Kidney (tissue), 14 donors: Measurements from ENCODE around the gene NPFFR1. TPM values are rescaled to one million over a fixed set of nuclear protein-coding genes. Genes with fewer than 3 reads are reported as not detected.

Experiments
- DNase-seq, 5 donors: peaks; one replicate each; pipeline ENCODE4 v3.0.0-alpha.2; 2013 to 2020
- FAIRE-seq: peaks from 2 replicates; lab custom pipeline; 2012; peaks lifted over from hg19 to GRCh38; lab: Jason Lieb, UNC
- H3K27ac ChIP-seq, 2 donors: one replicate each; pipeline ENCODE4 v1.7.0; 2013; ENCODE audit warnings: low read depth in 2 of 2, low read length in 2 of 2, inconsistent platforms in 1 of 2
- H3K27me3 ChIP-seq: one replicate; pipeline ENCODE4 v1.7.1; 2013; ENCODE audit warnings: low read length, inconsistent platforms; ENCODE audit not compliant: control insufficient read depth, insufficient read depth
- H3K36me3 ChIP-seq, 3 donors: one replicate each; pipeline versions ENCODE4 v1.7.0 to v1.7.1; 2013; ENCODE audit warnings: low read length in 3 of 3, control low read depth in 1 of 3, inconsistent platforms in 1 of 3; ENCODE audit not compliant: insufficient read depth in 3 of 3, control insufficient read depth in 2 of 3
- H3K4me1 ChIP-seq, 3 donors: one replicate each; pipeline versions ENCODE4 v1.7.0 to v1.7.1; 2013; ENCODE audit warnings: low read length in 3 of 3, inconsistent platforms in 1 of 3, low read depth in 1 of 3; ENCODE audit not compliant: control insufficient read depth in 2 of 3, insufficient read depth in 2 of 3
- H3K4me3 ChIP-seq, 3 donors: one replicate each; pipeline versions ENCODE4 v1.7.0 to v1.8.1; 2013; ENCODE audit warnings: low read length in 3 of 3, control low read depth in 1 of 3, inconsistent platforms in 1 of 3
- H3K9ac ChIP-seq, 3 donors: one replicate each; pipeline versions ENCODE4 v1.7.0 to v1.7.1; 2013; ENCODE audit warnings: low read length in 3 of 3, control low read depth in 1 of 3, inconsistent platforms in 1 of 3
- H3K9me3 ChIP-seq, 3 donors: one replicate each; pipeline versions ENCODE4 v1.7.0 to v1.7.1; 2013; ENCODE audit warnings: low read length in 3 of 3, control low read depth in 1 of 3, inconsistent platforms in 1 of 3; ENCODE audit not compliant: control insufficient read depth in 2 of 3, insufficient read depth in 1 of 3
- intact Hi-C: fragments of 100-400 bp; cut with DNase I; formaldehyde crosslinking; loops from one replicate; pipeline ENCODE4 v1.11.1; 2022
- polyA plus RNA-seq: library from polyadenylated mRNA; stranded (reverse); fragments of 350-450 nt; fragmentation: Illumina TruSeq; extraction: RNeasy Lipid Tissue Mini Kit (QIAGEN cat#74804); gene quantifications from one replicate; pipeline ENCODE4 v1.2.3, GENCODE V29; 2014; ENCODE audit warnings: low read depth, low replicate concordance; ENCODE audit not compliant: insufficient read depth
- total RNA-seq: library from RNA; stranded (reverse); fragmentation: NEBNext Ultra II Directional; extraction: Animal tissue kit (Norgen Biotek cat#: 25700); gene quantifications from one replicate; pipeline ENCODE4 v1.2.1, GENCODE V29; 2021
- TF ChIP-seq, protein P1 (sequence below): IDR thresholded peaks from 3 replicates; pipeline ENCODE4 v1.5.1; 2012; ENCODE audit warnings: mild to moderate bottlenecking, moderate library complexity, borderline replicate concordance; ENCODE audit not compliant: insufficient read depth; ENCODE audit errors: extremely low read depth
- donor health status: control.
- donor health status: control.
- donor health status: control.
- donor health status: control.
- donor health status: control.
- donor health status: DM: yes; HTN: yes; CAD: no.
- donor health status: Normal renal cell carcinoma (clear cell type).

Gene NPFFR1
- total and polyA plus RNA-seq, 2 donors from 2014 or later: 0.09 TPM; not detected in 1

DNA sequence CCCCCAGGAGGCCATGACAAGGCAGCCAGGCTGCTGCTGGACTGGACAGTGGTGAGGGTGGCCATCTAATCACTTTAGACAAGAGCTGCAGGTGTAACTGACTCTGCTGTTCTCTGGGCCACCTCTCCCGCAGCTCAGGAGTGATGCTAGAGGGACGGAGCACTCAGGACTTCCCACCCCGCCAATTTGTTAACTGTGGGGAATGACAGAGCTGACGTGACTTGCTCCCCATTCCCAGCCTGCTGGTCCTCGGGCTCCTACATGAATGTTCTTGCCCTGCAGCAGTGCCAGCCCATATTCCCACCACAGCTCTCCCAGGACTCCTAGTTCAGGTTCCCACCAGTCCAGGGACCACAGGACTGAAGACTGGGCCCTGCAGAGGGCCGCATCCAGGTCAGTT, 16.7 kb upstream of the NPFFR1 start:
- Histone ChIP-seq H3K9ac (no peak overlapping the region), H3K4me1 (no peaks in the 10 kb centered on the region), H3K27me3 (no peaks in the 10 kb centered on the region), H3K9me3 (no peaks in the 10 kb centered on the region), H3K36me3 (no peaks in the 10 kb centered on the region), H3K27ac (no peak overlapping the region), H3K4me3 (no peak overlapping the region)
- intact Hi-C loops: no loop called here
- DNase-seq (no peak), FAIRE-seq (no peak)
- TF ChIP-seq, protein P1, sequence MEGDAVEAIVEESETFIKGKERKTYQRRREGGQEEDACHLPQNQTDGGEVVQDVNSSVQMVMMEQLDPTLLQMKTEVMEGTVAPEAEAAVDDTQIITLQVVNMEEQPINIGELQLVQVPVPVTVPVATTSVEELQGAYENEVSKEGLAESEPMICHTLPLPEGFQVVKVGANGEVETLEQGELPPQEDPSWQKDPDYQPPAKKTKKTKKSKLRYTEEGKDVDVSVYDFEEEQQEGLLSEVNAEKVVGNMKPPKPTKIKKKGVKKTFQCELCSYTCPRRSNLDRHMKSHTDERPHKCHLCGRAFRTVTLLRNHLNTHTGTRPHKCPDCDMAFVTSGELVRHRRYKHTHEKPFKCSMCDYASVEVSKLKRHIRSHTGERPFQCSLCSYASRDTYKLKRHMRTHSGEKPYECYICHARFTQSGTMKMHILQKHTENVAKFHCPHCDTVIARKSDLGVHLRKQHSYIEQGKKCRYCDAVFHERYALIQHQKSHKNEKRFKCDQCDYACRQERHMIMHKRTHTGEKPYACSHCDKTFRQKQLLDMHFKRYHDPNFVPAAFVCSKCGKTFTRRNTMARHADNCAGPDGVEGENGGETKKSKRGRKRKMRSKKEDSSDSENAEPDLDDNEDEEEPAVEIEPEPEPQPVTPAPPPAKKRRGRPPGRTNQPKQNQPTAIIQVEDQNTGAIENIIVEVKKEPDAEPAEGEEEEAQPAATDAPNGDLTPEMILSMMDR: no peak

DNA sequence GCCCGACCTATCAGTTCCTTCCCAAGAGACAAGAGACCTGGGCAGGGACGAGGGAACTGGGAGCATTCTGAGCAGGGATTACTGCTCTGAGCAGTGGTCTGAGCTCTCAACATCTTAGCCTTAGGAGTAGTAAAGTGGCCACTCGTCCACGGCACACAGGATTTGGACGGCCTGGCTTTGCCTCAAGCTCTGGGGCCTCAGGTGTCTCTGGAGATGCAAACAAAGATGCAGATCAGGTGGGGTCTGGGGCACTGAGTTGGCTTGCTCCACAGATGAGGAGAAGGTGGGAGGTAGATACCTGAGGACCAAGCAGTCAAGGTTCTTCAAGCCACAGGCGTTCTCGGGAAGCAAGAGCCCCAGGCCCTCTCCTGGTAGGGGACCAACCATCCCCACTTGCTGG, 16.1 kb upstream of the NPFFR1 start:
- no peak overlapping the region for H3K27ac ChIP-seq
- H3K4me3 ChIP-seq: no peak overlapping the region
- H3K27me3 ChIP-seq: no peaks in the 10 kb centered on the region
- H3K36me3 ChIP-seq: no peaks in the 10 kb centered on the region
- no peak for DNase-seq
- H3K9me3 ChIP-seq: no peaks in the 10 kb centered on the region
- no peak overlapping the region for H3K9ac ChIP-seq
- H3K4me1 ChIP-seq: no peaks in the 10 kb centered on the region
- TF ChIP-seq, protein P1: no peak
- FAIRE-seq: no peak
- intact Hi-C loops: no loop called here

DNA sequence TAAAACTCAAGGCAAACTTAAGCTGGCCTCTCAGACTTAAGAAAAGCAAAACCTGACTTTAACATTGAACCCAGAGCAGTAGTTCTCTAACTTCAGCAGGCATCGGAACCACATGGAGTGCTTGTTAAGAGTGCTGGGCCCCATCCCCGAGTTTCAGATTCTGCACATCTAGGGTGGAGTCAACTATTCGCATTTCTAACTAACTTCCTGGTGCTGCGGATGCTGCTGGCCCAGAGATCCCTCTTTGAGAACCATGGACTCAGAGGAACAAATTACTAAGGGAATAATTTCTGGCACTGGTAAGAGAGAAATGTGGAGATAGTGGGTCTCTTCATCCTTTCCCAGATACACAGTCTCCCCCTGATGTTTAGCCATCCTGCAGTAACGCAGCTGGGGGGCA, 14.6 kb upstream of the NPFFR1 start:
- Histone ChIP-seq H3K9me3 (no peaks in the 10 kb centered on the region), H3K4me1 (no peaks in the 10 kb centered on the region), H3K36me3 (no peaks in the 10 kb centered on the region), H3K9ac (no peak overlapping the region), H3K4me3 (no peak overlapping the region), H3K27me3 (no peaks in the 10 kb centered on the region), H3K27ac (no peak overlapping the region)
- FAIRE-seq: no peak
- intact Hi-C loops: no loop called here
- DNase-seq: no peak
- TF ChIP-seq, protein P1: no peak

DNA sequence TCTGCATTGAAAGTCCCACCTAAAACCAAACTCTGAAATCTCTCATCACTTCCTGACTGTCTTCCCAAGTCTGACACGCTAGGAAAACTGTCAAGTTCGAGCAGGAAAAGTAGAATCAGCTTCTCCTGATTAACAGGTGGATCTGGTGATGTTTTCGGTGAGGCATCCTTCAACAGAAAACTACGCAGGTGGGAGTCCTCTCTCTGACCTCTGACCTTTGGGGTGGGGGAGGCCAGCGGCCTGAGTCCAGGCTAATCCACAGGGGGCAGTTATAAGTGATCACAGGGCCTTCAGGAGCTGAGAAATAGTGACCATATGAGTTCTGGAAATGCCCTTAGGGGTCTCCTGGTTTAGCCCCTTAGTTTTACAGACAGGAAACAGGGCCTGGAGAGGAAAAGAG, 13.4 kb upstream of the NPFFR1 start:
- Histone ChIP-seq H3K9ac (no peak overlapping the region), H3K4me1 (no peaks in the 10 kb centered on the region), H3K36me3 (no peaks in the 10 kb centered on the region), H3K27me3 (no peaks in the 10 kb centered on the region), H3K27ac (no peak overlapping the region), H3K9me3 (no peaks in the 10 kb centered on the region), H3K4me3 (no peak overlapping the region)
- FAIRE-seq: no peak
- TF ChIP-seq, protein P1: no peak
- intact Hi-C loops: no loop called here
- DNase-seq: no peak
